K562 (cell line): ENCODE measurements around the gene CES1. TPM values are rescaled to one million over a fixed set of nuclear protein-coding genes. Genes with fewer than 3 reads are reported as not detected.

Experiments
- ATAC-seq: fragments of 200-7000 bp; cut with Tn5 transposase; 3 replicates; pipeline ENCODE4 v1.9.1; 2020; ENCODE audit warnings: moderate library complexity
- BruUV-seq: library from RNA; stranded (reverse); fragments of 400-500 nt; replicated peaks from 2 replicates; lab custom pipeline; 2021; lab: Mats Ljungman, UMichigan
- CTCF ChIA-PET: fragments of 300-600 bp; formaldehyde crosslinking; extraction: SDS; loops from one replicate; lab custom pipeline; 2021; ENCODE audit warnings: low intra/inter-chr PET ratio; lab: Yijun Ruan, JAX
- POLR2A ChIA-PET: fragments of 300-600, 350-650 bp; sonication (Branson Sonifier 250); formaldehyde crosslinking; extraction: SDS; loops from one replicate; lab custom pipeline; 2021; ENCODE audit warnings: antibody characterized with exemption, inconsistent platforms; lab: Yijun Ruan, JAX
- DNase-seq, 4 experiments: peaks; one replicate each; pipeline versions ENCODE4 v3.0.0 to v3.0.0-alpha.2; 2011 to 2018; ENCODE audit warnings: low spot score in 3 of 4, mixed read lengths in 3 of 4; ENCODE audit errors: extremely low read depth in 1 of 4
- FAIRE-seq: peaks from 2 replicates; lab custom pipeline; 2011; peaks lifted over from hg19 to GRCh38; lab: Jason Lieb, UNC
- H2AFZ ChIP-seq: 2 replicates; pipeline ENCODE4 v1.6.0; 2011; ENCODE audit warnings: low read depth, low read length, control low read depth, inconsistent platforms
- H3K27ac ChIP-seq: fragments of 200-600 bp; 3 replicates; pipeline ENCODE4 v1.8.0; 2011; ENCODE audit warnings: low read depth, mild to moderate bottlenecking, control low read depth, inconsistent platforms, low read length, moderate library complexity, mixed read lengths; ENCODE audit errors: extremely low read depth
- H3K27me3 ChIP-seq, 2 experiments: fragments of 300-600 bp in 1 of 2; 2 replicates in 1 of 2; 3 replicates in 1 of 2; pipeline versions ENCODE4 v1.6.0 to v1.8.0; 2011; ENCODE audit warnings: inconsistent platforms in 2 of 2, low read length in 2 of 2, mild to moderate bottlenecking in 1 of 2, mixed read lengths in 1 of 2, moderate library complexity in 1 of 2; ENCODE audit not compliant: control insufficient read depth in 2 of 2, insufficient read depth in 2 of 2
- H3K36me3 ChIP-seq: fragments of 300-600 bp; 3 replicates; pipeline ENCODE4 v1.8.0; 2011; ENCODE audit warnings: mild to moderate bottlenecking, low read length, inconsistent platforms; ENCODE audit not compliant: control insufficient read depth, insufficient read depth
- H3K4me1 ChIP-seq, 2 experiments: fragments of 200-600 bp in 1 of 2; replicated peaks in 1 of 2; 2 replicates in 1 of 2; 3 replicates in 1 of 2; pipeline versions ENCODE4 v1.5.1 to v1.8.0; 2011; ENCODE audit warnings: inconsistent platforms in 2 of 2, low read length in 2 of 2, mild to moderate bottlenecking in 1 of 2, mixed read lengths in 1 of 2, moderate library complexity in 1 of 2; ENCODE audit not compliant: control insufficient read depth in 2 of 2, insufficient read depth in 2 of 2
- H3K4me2 ChIP-seq: 2 replicates; pipeline ENCODE4 v1.6.1; 2011; ENCODE audit warnings: low read length, control low read depth, inconsistent platforms, mixed read lengths; ENCODE audit not compliant: insufficient read depth
- H3K4me3 ChIP-seq: fragments of 200-600 bp; sonication (generic), shearing (Covaris generic); 2 replicates; pipeline ENCODE4 v1.5.1; 2016; ENCODE audit warnings: control low read depth, inconsistent platforms
- H3K79me2 ChIP-seq: fragments of 200-600 bp; 3 replicates; pipeline ENCODE4 v1.8.0; 2011; ENCODE audit warnings: low read length, inconsistent platforms; ENCODE audit not compliant: control insufficient read depth, insufficient read depth
- H3K9ac ChIP-seq, 2 experiments: 2 replicates each; pipeline versions ENCODE4 v1.6.0 to v1.6.1; 2011; ENCODE audit warnings: low read depth in 2 of 2, low read length in 2 of 2, control low read depth in 1 of 2, inconsistent platforms in 1 of 2, mild to moderate bottlenecking in 1 of 2, mixed read lengths in 1 of 2; ENCODE audit not compliant: insufficient read depth in 1 of 2
- H3K9me1 ChIP-seq: one replicate; pipeline ENCODE4 v1.6.0; 2011; ENCODE audit warnings: inconsistent platforms, mild to moderate bottlenecking, low read length, moderate library complexity; ENCODE audit not compliant: control insufficient read depth, insufficient read depth
- H3K9me3 ChIP-seq: replicated peaks from 2 replicates; pipeline ENCODE4 v1.5.1; 2011; ENCODE audit warnings: low read depth, low read length, inconsistent platforms; ENCODE audit not compliant: control insufficient read depth, insufficient read depth
- H4K20me1 ChIP-seq: replicated peaks from 2 replicates; pipeline ENCODE4 v1.6.1; 2011; ENCODE audit warnings: low read length, inconsistent platforms, mixed read lengths; ENCODE audit not compliant: control insufficient read depth, insufficient read depth
- MEF2A ChIP-seq: IDR thresholded peaks from 2 replicates; pipeline ENCODE4 v1.6.1; 2011; ENCODE audit warnings: low read depth, mild to moderate bottlenecking, low read length, moderate library complexity; ENCODE audit not compliant: control insufficient read depth
- NELFE ChIP-seq: IDR thresholded peaks from 2 replicates; pipeline ENCODE4 v1.6.1; 2011; ENCODE audit warnings: mild to moderate bottlenecking; ENCODE audit not compliant: insufficient read depth, insufficient read length
- NR0B1 ChIP-seq: fragments of 450-650 bp; IDR thresholded peaks from one replicate; pipeline ENCODE4 v1.6.1; 2018; ENCODE audit warnings: mild to moderate bottlenecking, moderate library complexity; ENCODE audit not compliant: partially characterized antibody
- REST ChIP-seq, 2 experiments: fragments of 450-650 bp; formaldehyde crosslinking in 1 of 2; IDR thresholded peaks; 2 replicates each; pipeline versions ENCODE4 v1.4.0 to v1.6.1; 2014 to 2020; ENCODE audit warnings: mild to moderate bottlenecking in 2 of 2, borderline replicate concordance in 1 of 2, low read depth in 1 of 2
- SAP30 ChIP-seq: fragments of 200-600 bp; sonication (generic); IDR thresholded peaks from 2 replicates; pipeline ENCODE4 v1.6.1; 2012; ENCODE audit warnings: borderline replicate concordance, low read depth, mild to moderate bottlenecking, moderate library complexity, low read length, control low read depth, inconsistent platforms; ENCODE audit not compliant: insufficient read depth, poor library complexity, severe bottlenecking
- TFAM ChIP-seq: fragments of 250-450 bp; sonication (Bioruptor Pico); conservative IDR thresholded peaks from 2 replicates; pipeline ENCODE4 v1.5.0; 2021; ENCODE audit warnings: mild to moderate bottlenecking, moderate library complexity
- ZBTB8A ChIP-seq: fragments of 450-650 bp; IDR thresholded peaks from 2 replicates; pipeline ENCODE4 v1.6.1; 2018; ENCODE audit warnings: mild to moderate bottlenecking, moderate library complexity; ENCODE audit not compliant: partially characterized antibody
- ZNF445 ChIP-seq: fragments of 250-450 bp; sonication (Bioruptor Pico); IDR thresholded peaks from 2 replicates; pipeline ENCODE4 v1.4.0; 2020; ENCODE audit warnings: low read depth, mild to moderate bottlenecking, moderate library complexity
- ZNF668 ChIP-seq: fragments of 250-450 bp; sonication (Bioruptor Pico); IDR thresholded peaks from 2 replicates; pipeline ENCODE4 v1.8.0; 2022; ENCODE audit warnings: mild to moderate bottlenecking, inconsistent platforms
- WGBS: fragments of 100-300 bp; shearing (Covaris generic); methylation state at CpG from one replicate; pipeline ENCODE4 v1.1.6; 2016; ENCODE audit warnings: low coverage, mixed read lengths; ENCODE audit not compliant: insufficient coverage; ENCODE audit errors: missing lambda C conversion rate; 5-methylcytosine and 5-hydroxymethylcytosine counted together
- in situ Hi-C: fragments of 300-500 bp; cut with MboI; formaldehyde crosslinking; loops from 4 replicates; pipeline ENCODE4 v1.15.0; 2018; ENCODE audit warnings: inconsistent platforms, mixed read lengths
- intact Hi-C: fragments of 100-400 bp; cut with micrococcal nuclease; formaldehyde crosslinking; loops from 2 replicates; pipeline ENCODE4 v1.14.2; 2022
- polyA plus RNA-seq, 8 experiments: library from polyadenylated mRNA; depleted of rRNA in 4 of 8; stranded (reverse) in 5 of 8; unstranded in 3 of 8; fragments of >200 nt; fragmentation: Nextera tagmentation in 2 of 8; fragmentation: Illumina TruSeq in 1 of 8; extraction: Ambion mirVana in 2 of 8; extraction: Trizol in 1 of 8; gene quantifications; 2 replicates each; pipeline versions ENCODE4 v1.2.1 to v1.2.3, GENCODE V29; 2011 to 2014; ENCODE audit warnings: inconsistent platforms in 1 of 8, missing spikeins in 1 of 8
- total RNA-seq, 7 experiments: library from RNA; depleted of rRNA in 6 of 7; stranded (reverse); fragments of >200 nt in 6 of 7; fragmentation: Illumina TruSeq in 2 of 7; extraction: Trizol in 2 of 7; gene quantifications; 2 replicates each; pipeline versions ENCODE4 v1.2.1 to v1.2.3, GENCODE V29; 2011 to 2021; ENCODE audit warnings: low replicate concordance in 1 of 7

CES1 gene
- total and polyA plus RNA-seq, 9 of the 15 experiments (the other 6 are each of a cell fraction or from before 2014, with no cell fraction given): 0.10 to 1.2 (median 0.16) TPM; not detected in 3

DNA sequence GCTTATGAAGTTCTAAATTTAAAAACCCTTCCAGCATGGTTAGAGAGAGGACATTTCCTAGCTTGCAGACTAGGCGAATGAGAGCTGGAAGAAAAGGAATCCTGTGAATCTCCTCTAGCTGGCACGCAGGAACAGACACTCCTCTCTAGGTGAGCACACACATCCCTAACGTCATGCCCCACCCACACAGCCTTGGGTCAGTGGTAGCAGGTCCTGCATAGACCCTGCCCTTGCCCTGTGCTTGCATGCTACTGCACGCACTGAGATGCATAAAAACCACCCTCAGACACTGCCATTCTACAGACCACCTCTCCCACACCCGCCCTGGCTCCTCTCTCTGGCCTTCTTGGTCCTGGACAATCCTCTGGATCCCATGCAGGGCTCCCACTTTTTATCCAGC, 23.5 kb downstream of the CES1 start:
- intact Hi-C loops (no loop called here), in situ Hi-C loops (no loop called here)
- H3K9me1 ChIP-seq: no peaks in the 10 kb centered on the region
- no peak for FAIRE-seq
- H3K9ac ChIP-seq: no peak overlapping the region
- H3K36me3 ChIP-seq: no peaks in the 10 kb centered on the region
- ChIA-PET CTCF (no interaction called here), POLR2A (no interaction called here)
- peaks cover 0 to 9% of the 10 kb centered on the region in 2 experiments; a peak in 2 of 5 replicates for H3K27me3 ChIP-seq
- H4K20me1 ChIP-seq: no peaks in the 10 kb centered on the region
- no peak overlapping the region for H3K27ac ChIP-seq
- no peaks in the 10 kb centered on the region for H3K4me1 ChIP-seq
- no TSS peak for BruUV-seq
- H3K79me2 ChIP-seq: no peaks in the 10 kb centered on the region
- H3K4me2 ChIP-seq: no peak overlapping the region
- no peak for TF ChIP-seq MEF2A
- TF ChIP-seq REST (IDR thresholded peaks at IDR 0.05; ENCODE audit: borderline replicate concordance): no peak
- TF ChIP-seq REST (CRISPR knock-in tag; IDR thresholded peaks at IDR 0.05; ENCODE audit: low read depth): no peak
- no peak for TF ChIP-seq NR0B1
- no peak for TF ChIP-seq SAP30
- TF ChIP-seq NELFE: no peak
- TF ChIP-seq ZNF668: no peak
- no peak for TF ChIP-seq TFAM (CRISPR knock-in tag)
- no peak for TF ChIP-seq ZBTB8A
- TF ChIP-seq ZNF445 (CRISPR knock-in tag): no peak
- no peak overlapping the region for H2AFZ ChIP-seq
- no peak for ATAC-seq
- DNase-seq: no peak
- no peak overlapping the region for H3K4me3 ChIP-seq
- H3K9me3 ChIP-seq: no peaks in the 10 kb centered on the region
- WGBS: 0% methylated on average over 5 of the region's 5 CpGs
